ENCODE results near the gene PRIM2.
"Not testable (repeated sequence)": the region's sequence is repeated elsewhere in the genome, so short reads cannot be mapped to it uniquely, and the experiment has no call there.

GRCh38 chr6:57445379-57445778, 127.9 kb downstream of the PRIM2 start:
- TF ChIP-seq, protein P1, sequence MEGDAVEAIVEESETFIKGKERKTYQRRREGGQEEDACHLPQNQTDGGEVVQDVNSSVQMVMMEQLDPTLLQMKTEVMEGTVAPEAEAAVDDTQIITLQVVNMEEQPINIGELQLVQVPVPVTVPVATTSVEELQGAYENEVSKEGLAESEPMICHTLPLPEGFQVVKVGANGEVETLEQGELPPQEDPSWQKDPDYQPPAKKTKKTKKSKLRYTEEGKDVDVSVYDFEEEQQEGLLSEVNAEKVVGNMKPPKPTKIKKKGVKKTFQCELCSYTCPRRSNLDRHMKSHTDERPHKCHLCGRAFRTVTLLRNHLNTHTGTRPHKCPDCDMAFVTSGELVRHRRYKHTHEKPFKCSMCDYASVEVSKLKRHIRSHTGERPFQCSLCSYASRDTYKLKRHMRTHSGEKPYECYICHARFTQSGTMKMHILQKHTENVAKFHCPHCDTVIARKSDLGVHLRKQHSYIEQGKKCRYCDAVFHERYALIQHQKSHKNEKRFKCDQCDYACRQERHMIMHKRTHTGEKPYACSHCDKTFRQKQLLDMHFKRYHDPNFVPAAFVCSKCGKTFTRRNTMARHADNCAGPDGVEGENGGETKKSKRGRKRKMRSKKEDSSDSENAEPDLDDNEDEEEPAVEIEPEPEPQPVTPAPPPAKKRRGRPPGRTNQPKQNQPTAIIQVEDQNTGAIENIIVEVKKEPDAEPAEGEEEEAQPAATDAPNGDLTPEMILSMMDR (IDR thresholded peaks at IDR 0.05): not testable (repeated sequence)
- TF ChIP-seq EP300 (IDR thresholded peaks at IDR 0.05); POLR2AphosphoS5 (IDR thresholded peaks at IDR 0.05); POLR2A (IDR thresholded peaks at IDR 0.05; ENCODE audit: low read depth): not testable (repeated sequence)

Measured in esophagus muscularis mucosa (tissue), 4 donors.